DND-41 (cell line): ENCODE measurements around the gene KLF17.

Source experiments
- ATAC-seq: fragments of 200-7000 bp; cut with Tn5 transposase; 3 replicates; pipeline ENCODE4 v1.9.1; 2021; ENCODE audit warnings: low read depth; ENCODE audit not compliant: insufficient read depth
- DNase-seq: peaks from one replicate; pipeline ENCODE4 v3.0.0-alpha.2; 2020
- H2AFZ ChIP-seq: 2 replicates; pipeline ENCODE4 v1.6.0; 2012; ENCODE audit warnings: low read depth, low read length
- H3K27ac ChIP-seq: 2 replicates; pipeline ENCODE4 v1.5.1; 2012; ENCODE audit warnings: low read length, inconsistent platforms
- H3K27me3 ChIP-seq: fragments of 200-600 bp; sonication (generic); 2 replicates; pipeline ENCODE4 v1.6.0; 2012; ENCODE audit warnings: low read length, mild to moderate bottlenecking, inconsistent platforms; ENCODE audit not compliant: insufficient read depth, poor library complexity
- H3K36me3 ChIP-seq: 2 replicates; pipeline ENCODE4 v1.5.1; 2012; ENCODE audit warnings: low read length, inconsistent platforms; ENCODE audit not compliant: insufficient read depth
- H3K4me1 ChIP-seq: 2 replicates; pipeline ENCODE4 v1.5.1; 2012; ENCODE audit warnings: mild to moderate bottlenecking, low read length; ENCODE audit not compliant: insufficient read depth
- H3K4me2 ChIP-seq: 2 replicates; pipeline ENCODE4 v1.6.0; 2012; ENCODE audit warnings: mild to moderate bottlenecking, moderate library complexity, low read length, inconsistent platforms; ENCODE audit not compliant: insufficient read depth
- H3K4me3 ChIP-seq, 2 experiments: fragments of 200-600 bp in 1 of 2; shearing (Covaris generic) in 1 of 2; 2 replicates each; pipeline ENCODE4 v1.5.1; 2012 to 2016; ENCODE audit warnings: inconsistent platforms in 2 of 2, low read length in 2 of 2, mild to moderate bottlenecking in 2 of 2, low read depth in 1 of 2, moderate library complexity in 1 of 2
- H3K79me2 ChIP-seq: 2 replicates; pipeline ENCODE4 v1.6.0; 2012; ENCODE audit warnings: low read length, inconsistent platforms; ENCODE audit not compliant: insufficient read depth
- H3K9ac ChIP-seq: 2 replicates; pipeline ENCODE4 v1.6.0; 2012; ENCODE audit warnings: low read depth, mild to moderate bottlenecking, inconsistent platforms, low read length, moderate library complexity
- H3K9me3 ChIP-seq: 2 replicates; pipeline ENCODE4 v1.5.1; 2012; ENCODE audit warnings: low read length, moderate library complexity, mild to moderate bottlenecking, inconsistent platforms; ENCODE audit not compliant: insufficient read depth, severe bottlenecking
- H4K20me1 ChIP-seq: 2 replicates; pipeline ENCODE4 v1.6.0; 2012; ENCODE audit warnings: low read length; ENCODE audit not compliant: insufficient read depth
- EZH2 ChIP-seq: IDR thresholded peaks from 3 replicates; pipeline ENCODE4 v1.6.1; 2012; ENCODE audit warnings: borderline replicate concordance, low read depth, mild to moderate bottlenecking, moderate library complexity, low read length, inconsistent platforms; ENCODE audit not compliant: severe bottlenecking
- TF ChIP-seq, protein P1 (sequence below): IDR thresholded peaks from 2 replicates; pipeline ENCODE4 v1.5.1; 2012; ENCODE audit warnings: borderline replicate concordance, low read length, moderate library complexity, mild to moderate bottlenecking; ENCODE audit not compliant: poor library complexity, severe bottlenecking; ENCODE audit errors: extremely low read depth

The KLF17 gene

DNA sequence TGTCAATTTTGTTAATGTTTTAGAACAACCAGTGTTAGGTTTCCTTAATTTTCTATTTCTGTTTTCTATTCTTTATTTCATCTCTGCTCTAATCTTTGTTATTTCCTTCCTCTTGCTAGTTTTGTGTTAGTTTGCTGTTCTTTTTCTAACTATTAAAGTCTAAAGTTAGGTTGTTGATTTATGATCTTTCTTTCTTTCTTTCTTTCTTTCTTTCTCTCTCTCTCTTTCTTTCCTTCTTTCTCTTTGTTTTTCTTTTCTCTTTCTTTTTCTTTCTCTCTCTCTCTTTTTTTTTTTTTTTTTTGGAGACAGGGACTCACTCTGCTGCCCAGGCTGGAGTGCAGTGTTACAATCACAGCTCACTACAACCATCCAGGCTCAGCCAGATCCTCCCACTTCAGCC lies 40.2 kb downstream of the KLF17 start:
- no peak overlapping the region for H2AFZ ChIP-seq
- H3K4me3 ChIP-seq: no peak overlapping the region
- no peaks in the 10 kb centered on the region for H3K36me3 ChIP-seq
- peaks cover 2% of the 10 kb centered on the region for H3K27me3 ChIP-seq
- TF ChIP-seq, protein P1, sequence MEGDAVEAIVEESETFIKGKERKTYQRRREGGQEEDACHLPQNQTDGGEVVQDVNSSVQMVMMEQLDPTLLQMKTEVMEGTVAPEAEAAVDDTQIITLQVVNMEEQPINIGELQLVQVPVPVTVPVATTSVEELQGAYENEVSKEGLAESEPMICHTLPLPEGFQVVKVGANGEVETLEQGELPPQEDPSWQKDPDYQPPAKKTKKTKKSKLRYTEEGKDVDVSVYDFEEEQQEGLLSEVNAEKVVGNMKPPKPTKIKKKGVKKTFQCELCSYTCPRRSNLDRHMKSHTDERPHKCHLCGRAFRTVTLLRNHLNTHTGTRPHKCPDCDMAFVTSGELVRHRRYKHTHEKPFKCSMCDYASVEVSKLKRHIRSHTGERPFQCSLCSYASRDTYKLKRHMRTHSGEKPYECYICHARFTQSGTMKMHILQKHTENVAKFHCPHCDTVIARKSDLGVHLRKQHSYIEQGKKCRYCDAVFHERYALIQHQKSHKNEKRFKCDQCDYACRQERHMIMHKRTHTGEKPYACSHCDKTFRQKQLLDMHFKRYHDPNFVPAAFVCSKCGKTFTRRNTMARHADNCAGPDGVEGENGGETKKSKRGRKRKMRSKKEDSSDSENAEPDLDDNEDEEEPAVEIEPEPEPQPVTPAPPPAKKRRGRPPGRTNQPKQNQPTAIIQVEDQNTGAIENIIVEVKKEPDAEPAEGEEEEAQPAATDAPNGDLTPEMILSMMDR: no peak
- no peak for TF ChIP-seq EZH2
- no peaks in the 10 kb centered on the region for H4K20me1 ChIP-seq
- no peak overlapping the region for H3K9ac ChIP-seq
- H3K4me2 ChIP-seq: no peak overlapping the region
- no peak for ATAC-seq
- no peak overlapping the region for H3K27ac ChIP-seq
- H3K4me1 ChIP-seq: no peaks in the 10 kb centered on the region
- no peaks in the 10 kb centered on the region for H3K79me2 ChIP-seq
- DNase-seq: no peak
- no peaks in the 10 kb centered on the region for H3K9me3 ChIP-seq

DNA sequence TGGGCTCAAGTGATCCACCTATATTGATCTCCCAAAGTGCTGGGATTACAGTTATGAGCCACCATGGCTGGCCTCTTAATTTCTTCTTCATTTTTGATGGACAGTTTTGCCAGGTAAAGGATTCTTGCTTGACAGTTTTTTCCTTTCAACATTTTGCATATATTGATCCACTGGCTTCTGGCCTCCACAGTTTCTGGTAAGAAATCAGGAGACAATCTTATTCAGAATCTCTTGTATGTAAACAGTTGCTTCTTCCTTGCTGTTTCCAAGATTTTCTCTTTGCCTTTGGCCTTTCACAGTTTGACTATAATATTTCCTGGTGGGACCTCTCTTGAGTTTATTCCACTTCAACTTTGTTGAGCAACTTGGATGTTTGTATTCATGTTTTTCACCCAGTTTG lies 42.9 kb downstream of the KLF17 start:
- Histone ChIP-seq H3K79me2 (no peaks in the 10 kb centered on the region), H3K27me3 (peaks cover 2% of the 10 kb centered on the region), H3K27ac (no peak overlapping the region), H3K36me3 (no peaks in the 10 kb centered on the region), H3K4me1 (no peaks in the 10 kb centered on the region), H4K20me1 (no peaks in the 10 kb centered on the region), H3K4me2 (no peak overlapping the region), H3K9ac (no peak overlapping the region), H2AFZ (no peak overlapping the region), H3K4me3 (no peak overlapping the region), H3K9me3 (no peaks in the 10 kb centered on the region)
- DNase-seq (no peak), ATAC-seq (no peak)
- TF ChIP-seq, protein P1: no peak
- no peak for TF ChIP-seq EZH2

DNA sequence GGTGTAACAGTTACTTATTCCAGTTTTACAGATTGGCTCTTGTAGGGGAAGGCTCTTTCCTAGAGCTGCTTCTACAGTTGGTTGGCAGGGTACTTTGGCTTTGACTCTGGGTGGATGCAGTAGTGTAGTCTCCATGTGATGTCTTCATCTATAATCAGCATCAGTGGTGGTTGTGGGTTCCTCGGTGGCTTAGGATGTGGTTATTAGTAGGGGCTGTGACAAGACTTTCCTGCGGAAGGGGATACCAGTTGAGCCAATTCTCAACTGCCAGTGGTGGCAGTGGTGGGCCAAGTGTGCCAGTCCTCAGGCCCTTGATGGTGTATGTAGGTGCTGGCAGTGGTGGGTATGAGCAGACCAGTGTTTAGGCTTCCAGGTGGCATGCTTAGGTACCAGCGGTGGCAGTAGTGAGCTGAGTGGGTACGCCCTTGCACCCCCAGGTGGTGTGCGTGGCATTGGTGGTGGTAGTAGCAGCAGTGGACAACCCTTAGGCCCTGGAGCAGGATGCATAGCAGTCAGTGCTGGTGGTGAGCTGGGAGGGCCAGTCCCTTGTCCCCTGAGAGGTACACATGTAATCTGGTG lies 50.0 kb downstream of the KLF17 start:
- H2AFZ ChIP-seq: no peak overlapping the region
- no peak overlapping the region for H3K4me2 ChIP-seq
- no peak overlapping the region for H3K9ac ChIP-seq
- H3K79me2 ChIP-seq: no peaks in the 10 kb centered on the region
- no peak overlapping the region for H3K27ac ChIP-seq
- ATAC-seq (peak; percentile 29; the same call in 2 of the 3 replicates), DNase-seq (peak; percentile 8)
- H3K4me1 ChIP-seq: no peaks in the 10 kb centered on the region
- H3K36me3 ChIP-seq: no peaks in the 10 kb centered on the region
- peaks cover 8% of the 10 kb centered on the region for H3K9me3 ChIP-seq
- no peaks in the 10 kb centered on the region for H4K20me1 ChIP-seq
- H3K4me3 ChIP-seq: no peak overlapping the region
- H3K27me3 ChIP-seq: no peaks in the 10 kb centered on the region
- TF ChIP-seq, protein P1: peak; percentile 29
- TF ChIP-seq EZH2: no peak
